Hepatocyte (in vitro differentiated cells): ENCODE results near the gene M1AP. TPM values are rescaled to one million over a fixed set of nuclear protein-coding genes. Genes with fewer than 3 reads are reported as not detected.

Source experiments
- DNase-seq: peaks from one replicate; pipeline ENCODE4 v3.0.0-alpha.2; 2016; ENCODE audit warnings: low spot score
- H2AFZ ChIP-seq: fragments of 200-600 bp; sonication (generic); 2 replicates; pipeline ENCODE4 v1.6.0; 2016; ENCODE audit warnings: antibody characterized with exemption, mild to moderate bottlenecking
- H3K27ac ChIP-seq: fragments of 200-600 bp; sonication (generic); 2 replicates; pipeline ENCODE4 v1.5.1; 2016; ENCODE audit warnings: mild to moderate bottlenecking
- H3K27me3 ChIP-seq: fragments of 200-600 bp; sonication (generic); 2 replicates; pipeline ENCODE4 v1.6.1; 2016
- H3K36me3 ChIP-seq: fragments of 200-600 bp; sonication (generic); replicated peaks from 2 replicates; pipeline ENCODE4 v1.5.1; 2016; ENCODE audit warnings: low read depth; ENCODE audit not compliant: insufficient read depth
- H3K4me1 ChIP-seq: fragments of 200-600 bp; sonication (generic); 2 replicates; pipeline ENCODE4 v1.5.1; 2016; ENCODE audit warnings: mild to moderate bottlenecking, moderate library complexity; ENCODE audit not compliant: insufficient read depth
- H3K4me2 ChIP-seq: fragments of 200-600 bp; sonication (generic); 2 replicates; pipeline ENCODE4 v1.6.0; 2016
- H3K4me3 ChIP-seq: fragments of 200-600 bp; sonication (generic); 2 replicates; pipeline ENCODE4 v1.5.1; 2016; ENCODE audit warnings: mild to moderate bottlenecking
- H3K79me2 ChIP-seq: fragments of 200-600 bp; sonication (generic); 2 replicates; pipeline ENCODE4 v1.6.0; 2017; ENCODE audit warnings: mild to moderate bottlenecking
- H3K9me2 ChIP-seq: fragments of 200-600 bp; sonication (generic); replicated peaks from 2 replicates; pipeline ENCODE4 v1.6.0; 2017; ENCODE audit warnings: mild to moderate bottlenecking; ENCODE audit not compliant: insufficient read depth
- H3K9me3 ChIP-seq: fragments of 200-600 bp; sonication (generic); 2 replicates; pipeline ENCODE4 v1.5.1; 2016; ENCODE audit warnings: low read depth, mild to moderate bottlenecking
- H4K20me1 ChIP-seq: fragments of 200-600 bp; sonication (generic); 2 replicates; pipeline ENCODE4 v1.6.0; 2016; ENCODE audit warnings: mild to moderate bottlenecking; ENCODE audit not compliant: insufficient read depth, poor library complexity, severe bottlenecking
- EZH2 ChIP-seq: fragments of 200-600 bp; sonication (generic); IDR thresholded peaks from 2 replicates; pipeline ENCODE4 v1.6.1; 2016; ENCODE audit warnings: antibody characterized with exemption, mild to moderate bottlenecking, borderline replicate concordance
- EZH2phosphoT487 ChIP-seq: fragments of 200-600 bp; sonication (generic); IDR thresholded peaks from one replicate; pipeline ENCODE4 v1.6.1; 2018; ENCODE audit warnings: antibody characterized with exemption, mild to moderate bottlenecking, low read depth, moderate library complexity; ENCODE audit not compliant: unreplicated experiment, severe bottlenecking
- whole genome bisulfite sequencing: methylation state at CpG from one replicate; pipeline ENCODE4 v1.1.6; 2016; ENCODE audit warnings: low lambda C conversion rate; ENCODE audit errors: missing lambda C conversion rate; 5-methylcytosine and 5-hydroxymethylcytosine counted together
- polyA plus RNA-seq: library from polyadenylated mRNA; unstranded; fragments of >200 nt; fragmentation: Nextera tagmentation; extraction: Ambion mirVana; gene quantifications from 2 replicates; pipeline ENCODE4 v1.2.1, GENCODE V29; 2016
- total RNA-seq: library from RNA; depleted of rRNA; stranded (reverse); fragments of >200 nt; gene quantifications from 2 replicates; pipeline ENCODE4 v1.2.3, GENCODE V29; 2014
- TF ChIP-seq, protein P1 (sequence below): fragments of 200-600 bp; sonication (generic); IDR thresholded peaks from 2 replicates; pipeline ENCODE4 v1.5.1; 2016; ENCODE audit warnings: antibody characterized with exemption, mild to moderate bottlenecking; ENCODE audit not compliant: poor library complexity

Gene M1AP
- total and polyA plus RNA-seq, 2 experiments from 2014 or later = 0.30 to 0.70 TPM

DNA sequence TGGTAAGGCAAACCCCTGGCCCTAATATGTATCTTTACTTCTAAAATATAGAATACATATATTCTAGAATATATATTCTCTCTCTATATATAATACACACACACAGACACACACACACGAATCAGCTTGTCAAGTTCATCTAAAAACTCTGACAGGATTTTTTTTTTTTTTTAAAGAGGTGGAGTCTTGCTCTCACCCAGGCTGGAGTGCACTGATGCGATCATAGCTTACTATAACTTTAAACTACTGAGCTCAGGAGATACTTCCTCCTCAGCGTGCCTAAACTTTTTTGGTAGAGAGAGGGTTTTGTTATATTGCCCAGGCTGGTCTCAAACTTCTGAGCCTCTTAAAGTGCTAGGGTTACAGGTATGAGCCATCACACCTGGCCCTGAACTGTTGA lies 48.5 kb downstream of the M1AP start:
- peaks cover 12% of the 10 kb centered on the region for H3K27me3 ChIP-seq
- H3K4me2 ChIP-seq = no peak overlapping the region
- H3K27ac ChIP-seq = no peak overlapping the region
- H3K9me2 ChIP-seq = no peaks in the 10 kb centered on the region
- WGBS = 77% methylated on average over 3 of the region's 3 CpGs
- no peaks in the 10 kb centered on the region for H3K4me1 ChIP-seq
- H4K20me1 ChIP-seq = no peaks in the 10 kb centered on the region
- no peak overlapping the region for H3K4me3 ChIP-seq
- TF ChIP-seq EZH2phosphoT487 (no peak), EZH2 (no peak)
- TF ChIP-seq, protein P1, sequence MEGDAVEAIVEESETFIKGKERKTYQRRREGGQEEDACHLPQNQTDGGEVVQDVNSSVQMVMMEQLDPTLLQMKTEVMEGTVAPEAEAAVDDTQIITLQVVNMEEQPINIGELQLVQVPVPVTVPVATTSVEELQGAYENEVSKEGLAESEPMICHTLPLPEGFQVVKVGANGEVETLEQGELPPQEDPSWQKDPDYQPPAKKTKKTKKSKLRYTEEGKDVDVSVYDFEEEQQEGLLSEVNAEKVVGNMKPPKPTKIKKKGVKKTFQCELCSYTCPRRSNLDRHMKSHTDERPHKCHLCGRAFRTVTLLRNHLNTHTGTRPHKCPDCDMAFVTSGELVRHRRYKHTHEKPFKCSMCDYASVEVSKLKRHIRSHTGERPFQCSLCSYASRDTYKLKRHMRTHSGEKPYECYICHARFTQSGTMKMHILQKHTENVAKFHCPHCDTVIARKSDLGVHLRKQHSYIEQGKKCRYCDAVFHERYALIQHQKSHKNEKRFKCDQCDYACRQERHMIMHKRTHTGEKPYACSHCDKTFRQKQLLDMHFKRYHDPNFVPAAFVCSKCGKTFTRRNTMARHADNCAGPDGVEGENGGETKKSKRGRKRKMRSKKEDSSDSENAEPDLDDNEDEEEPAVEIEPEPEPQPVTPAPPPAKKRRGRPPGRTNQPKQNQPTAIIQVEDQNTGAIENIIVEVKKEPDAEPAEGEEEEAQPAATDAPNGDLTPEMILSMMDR = no peak
- H3K36me3 ChIP-seq = no peaks in the 10 kb centered on the region
- no peaks in the 10 kb centered on the region for H3K9me3 ChIP-seq
- no peak overlapping the region for H2AFZ ChIP-seq
- DNase-seq = no peak
- H3K79me2 ChIP-seq = no peaks in the 10 kb centered on the region

DNA sequence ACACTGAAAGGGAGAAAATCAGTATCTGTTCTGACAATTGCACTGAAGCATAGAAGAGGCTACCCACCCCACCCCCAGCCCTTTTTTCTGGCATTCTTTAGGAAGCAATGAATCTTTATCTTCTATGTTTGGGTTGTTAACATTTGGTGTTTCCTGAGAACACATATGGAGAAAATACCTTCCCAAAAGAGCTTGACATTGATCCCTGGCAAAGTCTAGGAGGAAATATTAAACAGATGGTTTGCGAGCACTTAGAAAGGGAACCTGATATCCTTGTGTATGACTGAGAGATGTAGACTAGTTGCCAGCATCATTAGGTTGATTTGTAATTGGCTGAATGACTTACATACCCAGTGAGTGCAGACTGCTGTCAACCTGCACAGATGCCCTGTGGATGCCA lies 50.7 kb downstream of the M1AP start:
- H3K9me2 ChIP-seq = no peaks in the 10 kb centered on the region
- no peaks in the 10 kb centered on the region for H4K20me1 ChIP-seq
- DNase-seq = peak; percentile 13
- H3K36me3 ChIP-seq = no peaks in the 10 kb centered on the region
- no peak overlapping the region for H2AFZ ChIP-seq
- H3K27me3 ChIP-seq = peaks cover 6% of the 10 kb centered on the region
- H3K4me2 ChIP-seq = no peak overlapping the region
- 63% methylated on average over 1 of the region's 1 CpG for WGBS
- TF ChIP-seq EZH2 (no peak), EZH2phosphoT487 (no peak)
- TF ChIP-seq, protein P1 = no peak
- no peak overlapping the region for H3K4me3 ChIP-seq
- H3K9me3 ChIP-seq = no peaks in the 10 kb centered on the region
- no peaks in the 10 kb centered on the region for H3K79me2 ChIP-seq
- H3K27ac ChIP-seq = no peak overlapping the region
- H3K4me1 ChIP-seq = no peaks in the 10 kb centered on the region

DNA sequence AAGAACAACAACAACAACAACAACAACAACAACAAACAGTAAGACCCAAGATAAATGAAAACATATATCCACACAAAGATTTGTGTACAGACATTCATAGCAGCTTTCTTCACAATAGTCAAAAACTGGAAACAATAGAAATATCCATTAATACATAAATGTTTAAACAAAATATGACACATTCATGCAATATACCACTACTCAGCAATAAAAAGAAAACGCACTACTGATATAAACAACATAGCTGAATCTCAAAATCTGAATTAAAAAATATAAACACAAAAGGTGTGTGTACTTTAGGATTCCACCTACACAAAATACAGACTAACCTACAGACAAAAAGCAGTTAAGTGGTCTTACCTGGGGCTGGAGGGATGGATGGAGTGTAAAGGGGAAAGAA lies 51.5 kb downstream of the M1AP start:
- no peaks in the 10 kb centered on the region for H3K9me2 ChIP-seq
- no peak overlapping the region for H2AFZ ChIP-seq
- no peak overlapping the region for H3K4me3 ChIP-seq
- H3K4me2 ChIP-seq = no peak overlapping the region
- H3K4me1 ChIP-seq = no peaks in the 10 kb centered on the region
- no peaks in the 10 kb centered on the region for H3K79me2 ChIP-seq
- H3K9me3 ChIP-seq = no peaks in the 10 kb centered on the region
- no peak for DNase-seq
- TF ChIP-seq, protein P1 = no peak
- TF ChIP-seq EZH2phosphoT487 = no peak
- no peak for TF ChIP-seq EZH2
- H3K27ac ChIP-seq = no peak overlapping the region
- 68% methylated on average over 1 of the region's 1 CpG for WGBS
- H3K36me3 ChIP-seq = no peaks in the 10 kb centered on the region
- H3K27me3 ChIP-seq = peaks cover 7% of the 10 kb centered on the region
- no peaks in the 10 kb centered on the region for H4K20me1 ChIP-seq
